ENCODE results near the gene FAM20A. TPM values are rescaled to one million over a fixed set of nuclear protein-coding genes. Genes with fewer than 3 reads are reported as not detected.

The FAM20A gene
- total and polyA plus RNA-seq, 2 donors (not counting 1 experiment from before 2014, with no cell fraction given) = not detected

GRCh38 chr17:68540981-68541380 is 60.2 kb downstream of the FAM20A start:
- Histone ChIP-seq H3K27ac (ENCODE audit: low read length in 2 of 2) (no peak overlapping the region), H3K4me3 (ENCODE audit: control extremely low read depth in 1 of 5, extremely low read depth in 1 of 5, insufficient read depth in 1 of 5, low read depth in 2 of 5, low read length in 4 of 5) (no peak overlapping the region), H3K9ac (ENCODE audit: low read length) (no peak overlapping the region), H3K79me2 (ENCODE audit: control insufficient read depth, insufficient read depth, low read length) (no peaks in the 10 kb centered on the region), H3K4me1 (ENCODE audit: control insufficient read depth in 2 of 2, insufficient read depth in 2 of 2, low read length in 2 of 2) (peaks cover 0 to 15% of the 10 kb centered on the region in 2 donors), H3K9me3 (ENCODE audit: control extremely low read depth in 1 of 3, control insufficient read depth in 2 of 3, insufficient read depth in 1 of 3, low read length in 2 of 3) (no peaks in the 10 kb centered on the region), H2AFZ (ENCODE audit: insufficient read depth, low read depth, low read length, poor library complexity, severe bottlenecking) (no peak overlapping the region), H3K27me3 (replicated peaks in 1 of 4; ENCODE audit: control extremely low read depth in 1 of 4, control insufficient read depth in 3 of 4, insufficient read depth in 4 of 4, low read length in 3 of 4) (no peaks in the 10 kb centered on the region), H4K20me1 (ENCODE audit: control insufficient read depth, insufficient read depth, low read length, poor library complexity, severe bottlenecking) (no peaks in the 10 kb centered on the region), H3K36me3 (replicated peaks in 1 of 2; ENCODE audit: control extremely low read depth in 1 of 2, control insufficient read depth in 1 of 2, extremely low read depth in 1 of 2, insufficient read depth in 2 of 2, low read length in 1 of 2) (peaks cover 0 to 16% of the 10 kb centered on the region in 2 experiments), H3K4me2 (replicated peaks; ENCODE audit: low read depth, low read length, poor library complexity, severe bottlenecking) (no peak overlapping the region)
- no peaks in the 10 kb centered on the region for H3K27me3 Mint-ChIP-seq
- ATAC-seq (ENCODE audit: low read depth) (no peak), DNase-seq (no peak)
- ChIA-PET CTCF (no interaction called here), POLR2A (interaction anchor here (0.6 kb wide), 1 partner anchor 221 kb away, joined by 5 read pairs; no protein-coding TSS in a partner anchor)
- 93% methylated on average over 6 of the region's 8 CpGs for WGBS (ENCODE audit: insufficient coverage)
- H3K4me3 Mint-ChIP-seq = no peak overlapping the region
- TF ChIP-seq, protein P1, sequence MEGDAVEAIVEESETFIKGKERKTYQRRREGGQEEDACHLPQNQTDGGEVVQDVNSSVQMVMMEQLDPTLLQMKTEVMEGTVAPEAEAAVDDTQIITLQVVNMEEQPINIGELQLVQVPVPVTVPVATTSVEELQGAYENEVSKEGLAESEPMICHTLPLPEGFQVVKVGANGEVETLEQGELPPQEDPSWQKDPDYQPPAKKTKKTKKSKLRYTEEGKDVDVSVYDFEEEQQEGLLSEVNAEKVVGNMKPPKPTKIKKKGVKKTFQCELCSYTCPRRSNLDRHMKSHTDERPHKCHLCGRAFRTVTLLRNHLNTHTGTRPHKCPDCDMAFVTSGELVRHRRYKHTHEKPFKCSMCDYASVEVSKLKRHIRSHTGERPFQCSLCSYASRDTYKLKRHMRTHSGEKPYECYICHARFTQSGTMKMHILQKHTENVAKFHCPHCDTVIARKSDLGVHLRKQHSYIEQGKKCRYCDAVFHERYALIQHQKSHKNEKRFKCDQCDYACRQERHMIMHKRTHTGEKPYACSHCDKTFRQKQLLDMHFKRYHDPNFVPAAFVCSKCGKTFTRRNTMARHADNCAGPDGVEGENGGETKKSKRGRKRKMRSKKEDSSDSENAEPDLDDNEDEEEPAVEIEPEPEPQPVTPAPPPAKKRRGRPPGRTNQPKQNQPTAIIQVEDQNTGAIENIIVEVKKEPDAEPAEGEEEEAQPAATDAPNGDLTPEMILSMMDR (IDR thresholded peaks at IDR 0.05) = no peak
- TF ChIP-seq EZH2 (IDR thresholded peaks at IDR 0.05; ENCODE audit: borderline replicate concordance, insufficient read depth, low read depth, low read length, poor library complexity, severe bottlenecking) = no peak
- intact Hi-C loops (cut with micrococcal nuclease) = no loop called here
- H3K4me1 Mint-ChIP-seq = peaks cover 16% of the 10 kb centered on the region
- no peaks in the 10 kb centered on the region for H3K9me3 Mint-ChIP-seq (ENCODE audit: insufficient read depth)
- no peak overlapping the region for H3K27ac Mint-ChIP-seq

DNA sequence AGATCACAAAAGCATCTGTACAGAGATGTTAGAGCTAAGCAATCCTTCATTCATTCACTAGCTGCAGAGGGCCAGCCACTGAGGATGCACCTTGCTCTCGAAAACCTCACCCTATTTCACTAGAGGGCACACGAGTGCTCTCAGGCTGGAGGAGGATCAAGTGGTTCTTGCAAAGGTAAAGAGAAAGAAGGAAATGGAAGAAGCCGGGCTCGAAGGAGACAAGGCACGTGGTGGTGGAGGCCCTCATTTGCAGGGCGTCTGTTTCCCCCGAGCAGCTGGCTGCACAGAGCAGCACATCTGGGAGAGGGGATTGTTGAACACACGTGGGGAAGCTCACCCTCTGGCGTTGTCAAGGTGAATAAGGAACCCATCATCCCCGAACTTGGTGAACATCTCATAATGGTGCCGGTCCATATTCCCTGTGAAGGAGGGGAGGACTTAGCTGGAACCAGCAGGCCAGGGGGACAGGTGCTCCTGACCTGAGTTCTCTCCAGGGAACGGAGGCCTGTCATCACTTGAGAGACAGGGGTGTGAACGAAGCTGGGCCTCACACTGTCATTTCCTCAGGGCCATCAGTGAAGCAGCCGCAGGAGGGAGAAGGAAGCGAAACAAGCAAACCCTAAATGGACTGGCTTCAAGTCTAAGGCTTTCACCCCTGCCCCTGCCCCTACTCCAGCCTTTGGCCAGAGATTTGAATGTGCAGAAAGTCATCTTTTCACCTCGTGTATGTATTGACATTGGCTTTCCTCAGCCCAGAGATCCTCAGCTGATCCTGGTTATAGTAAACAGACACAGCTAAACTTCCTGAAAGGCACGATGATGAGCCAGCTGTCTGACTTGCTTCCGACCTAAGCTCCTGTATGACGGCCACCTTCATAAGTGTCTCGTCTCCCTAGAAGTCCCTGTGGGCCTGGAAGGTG is 61.4 kb downstream of the FAM20A start:
- peaks cover 16% of the 10 kb centered on the region for H3K4me1 Mint-ChIP-seq
- H3K9ac ChIP-seq (ENCODE audit: low read length) = no peak overlapping the region
- peak overlapping the region; percentile 42 for H3K4me3 Mint-ChIP-seq
- no peaks in the 10 kb centered on the region for H3K27me3 Mint-ChIP-seq
- H3K4me3 ChIP-seq (ENCODE audit: control extremely low read depth in 1 of 5, extremely low read depth in 1 of 5, insufficient read depth in 1 of 5, low read depth in 2 of 5, low read length in 4 of 5) = no peak overlapping the region
- intact Hi-C loops (cut with micrococcal nuclease) = loop anchor here (5.0 kb wide), 1 partner anchor 697 kb away; no protein-coding TSS in a partner anchor
- 67% methylated on average over 15 of the region's 20 CpGs for WGBS (ENCODE audit: insufficient coverage)
- peak overlapping the region; percentile 76 for H3K27ac Mint-ChIP-seq
- TF ChIP-seq, protein P1 (IDR thresholded peaks at IDR 0.05) = peak; percentile 29
- no peak for TF ChIP-seq EZH2 (IDR thresholded peaks at IDR 0.05; ENCODE audit: borderline replicate concordance, insufficient read depth, low read depth, low read length, poor library complexity, severe bottlenecking)
- no peaks in the 10 kb centered on the region for H3K9me3 Mint-ChIP-seq (ENCODE audit: insufficient read depth)
- peaks cover 0 to 15% of the 10 kb centered on the region in 2 donors for H3K4me1 ChIP-seq (ENCODE audit: control insufficient read depth in 2 of 2, insufficient read depth in 2 of 2, low read length in 2 of 2)
- ChIA-PET CTCF (no interaction called here), POLR2A (no interaction called here)
- no peak overlapping the region for H3K4me2 ChIP-seq (replicated peaks; ENCODE audit: low read depth, low read length, poor library complexity, severe bottlenecking)
- H3K9me3 ChIP-seq (ENCODE audit: control extremely low read depth in 1 of 3, control insufficient read depth in 2 of 3, insufficient read depth in 1 of 3, low read length in 2 of 3) = no peaks in the 10 kb centered on the region
- no peaks in the 10 kb centered on the region for H3K79me2 ChIP-seq (ENCODE audit: control insufficient read depth, insufficient read depth, low read length)
- H3K27ac ChIP-seq (ENCODE audit: low read length in 2 of 2) = peak overlapping the region in 1 of 2 donors; percentile 10
- peaks cover 0 to 25% of the 10 kb centered on the region in 2 experiments for H3K36me3 ChIP-seq (replicated peaks in 1 of 2; ENCODE audit: control extremely low read depth in 1 of 2, control insufficient read depth in 1 of 2, extremely low read depth in 1 of 2, insufficient read depth in 2 of 2, low read length in 1 of 2)
- no peak overlapping the region for H2AFZ ChIP-seq (ENCODE audit: insufficient read depth, low read depth, low read length, poor library complexity, severe bottlenecking)
- no peaks in the 10 kb centered on the region for H4K20me1 ChIP-seq (ENCODE audit: control insufficient read depth, insufficient read depth, low read length, poor library complexity, severe bottlenecking)
- DNase-seq (peak; percentile 41), ATAC-seq (ENCODE audit: low read depth) (peak; percentile 56)
- no peaks in the 10 kb centered on the region for H3K27me3 ChIP-seq (replicated peaks in 1 of 4; ENCODE audit: control extremely low read depth in 1 of 4, control insufficient read depth in 3 of 4, insufficient read depth in 4 of 4, low read length in 3 of 4)

Data from B cell (primary cell).